SKM-1 treated with dmso at 0.1 percent for 144 hours (cell line): Measurements from ENCODE around the gene INO80E.

ENCODE experiments used
- DNase-seq: peaks from one replicate; lab custom pipeline; 2025; ENCODE audit not compliant: unreplicated experiment; lab: John Stamatoyannopoulos, UW

Gene INO80E

DNA sequence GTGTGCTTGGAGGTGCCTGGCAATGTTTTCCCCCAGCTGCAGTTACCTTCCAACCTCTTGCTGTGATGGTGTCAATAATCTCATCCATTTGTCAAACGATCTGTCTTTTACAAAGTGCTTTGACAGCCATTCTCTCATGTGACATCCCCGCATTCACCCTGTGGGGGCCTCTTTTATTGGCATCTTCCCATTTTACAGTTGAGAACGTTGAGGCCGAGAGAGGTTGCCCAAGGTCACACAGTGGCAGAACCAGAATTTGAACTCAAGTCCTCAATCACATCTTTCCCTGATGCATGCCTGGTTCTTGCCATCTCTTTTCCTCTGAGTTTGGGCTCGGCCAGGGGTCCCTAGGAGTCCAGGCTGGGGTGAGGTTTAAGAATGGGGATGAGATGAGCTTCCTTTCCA, 20.9 kb upstream of the INO80E start:
- no peak for DNase-seq

GRCh38 chr16:29975811-29976511, 20.1 kb upstream of the INO80E start:
- no peak for DNase-seq

DNA sequence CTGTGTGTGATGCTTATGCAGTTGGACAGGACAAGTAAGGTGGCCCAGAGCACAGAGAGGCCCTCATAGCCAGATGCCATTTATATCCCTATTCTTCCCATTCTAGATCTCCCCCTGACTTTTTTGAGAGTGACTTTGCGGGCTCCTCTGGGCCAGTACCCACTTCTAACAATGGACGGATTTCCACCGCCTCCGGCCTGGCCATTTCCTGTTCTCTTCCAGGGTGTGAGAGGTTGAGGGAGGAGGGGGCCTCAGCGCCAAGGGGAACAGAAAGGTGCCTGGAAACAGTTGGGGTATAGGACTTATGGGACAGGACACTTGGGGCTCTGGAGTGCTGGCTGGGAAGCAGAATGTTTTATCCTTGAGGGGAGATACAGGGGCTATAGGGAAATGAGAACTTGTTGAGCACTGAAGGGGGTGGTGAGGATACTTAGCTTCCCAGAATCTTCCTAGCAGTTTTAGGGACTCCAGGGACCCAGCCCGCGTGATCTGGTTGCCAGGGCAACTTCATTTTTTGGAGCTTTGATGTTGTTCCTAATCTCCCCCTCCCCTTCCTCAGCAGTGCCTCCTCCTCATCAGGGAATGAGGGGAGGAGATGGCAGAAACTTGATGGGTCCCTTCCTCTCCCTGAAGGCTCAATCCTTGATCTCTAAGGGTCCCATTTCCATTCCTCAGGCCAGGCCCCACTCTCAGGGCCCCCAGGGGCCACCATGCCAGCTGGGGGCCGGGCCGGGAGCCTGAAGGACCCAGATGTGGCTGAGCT, 18.8 kb upstream of the INO80E start:
- no peak for DNase-seq

DNA sequence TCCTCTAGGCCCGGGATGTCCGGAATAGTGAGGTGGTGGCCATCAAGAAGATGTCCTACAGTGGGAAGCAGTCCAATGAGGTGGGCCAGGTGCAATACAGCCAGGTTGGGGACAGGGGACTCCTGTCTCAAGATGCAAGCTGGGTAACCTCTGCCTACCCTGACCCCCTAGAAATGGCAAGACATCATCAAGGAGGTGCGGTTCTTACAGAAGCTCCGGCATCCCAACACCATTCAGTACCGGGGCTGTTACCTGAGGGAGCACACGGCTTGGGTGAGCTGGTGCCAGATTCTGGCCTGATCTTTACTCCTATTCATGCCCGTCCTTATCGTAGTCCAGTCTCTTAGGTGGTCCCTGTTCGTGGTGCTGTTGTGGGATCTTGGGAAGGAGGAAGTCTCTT, 18.0 kb upstream of the INO80E start:
- no peak for DNase-seq

DNA sequence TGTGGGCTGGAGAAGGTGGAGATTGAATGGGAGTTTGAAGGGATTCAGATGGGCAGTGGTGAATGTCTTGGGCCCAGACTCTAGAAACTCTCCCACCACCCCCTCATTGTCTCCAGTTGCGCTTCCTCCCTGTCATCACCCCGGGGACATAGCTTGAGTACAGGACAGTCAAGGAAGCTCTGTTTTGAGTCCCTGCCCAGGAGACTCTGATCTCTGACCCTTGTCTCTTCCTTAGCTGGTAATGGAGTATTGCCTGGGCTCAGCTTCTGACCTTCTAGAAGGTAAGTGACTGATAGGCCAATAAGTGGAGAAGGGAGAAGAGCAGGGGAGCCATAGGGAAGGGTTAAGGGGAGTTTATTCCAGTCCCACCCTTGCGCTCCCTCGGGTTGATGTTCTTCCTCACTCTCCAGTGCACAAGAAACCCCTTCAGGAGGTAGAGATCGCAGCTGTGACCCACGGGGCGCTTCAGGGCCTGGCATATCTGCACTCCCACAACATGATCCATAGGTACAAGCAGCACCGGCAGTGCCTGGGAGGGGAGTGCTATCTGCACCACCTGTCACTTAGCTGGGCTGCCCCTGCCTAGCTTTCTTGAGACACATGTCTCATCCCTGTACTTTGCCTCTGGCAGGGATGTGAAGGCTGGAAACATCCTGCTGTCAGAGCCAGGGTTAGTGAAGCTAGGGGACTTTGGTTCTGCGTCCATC, 17.3 kb upstream of the INO80E start:
- DNase-seq = no peak

DNA sequence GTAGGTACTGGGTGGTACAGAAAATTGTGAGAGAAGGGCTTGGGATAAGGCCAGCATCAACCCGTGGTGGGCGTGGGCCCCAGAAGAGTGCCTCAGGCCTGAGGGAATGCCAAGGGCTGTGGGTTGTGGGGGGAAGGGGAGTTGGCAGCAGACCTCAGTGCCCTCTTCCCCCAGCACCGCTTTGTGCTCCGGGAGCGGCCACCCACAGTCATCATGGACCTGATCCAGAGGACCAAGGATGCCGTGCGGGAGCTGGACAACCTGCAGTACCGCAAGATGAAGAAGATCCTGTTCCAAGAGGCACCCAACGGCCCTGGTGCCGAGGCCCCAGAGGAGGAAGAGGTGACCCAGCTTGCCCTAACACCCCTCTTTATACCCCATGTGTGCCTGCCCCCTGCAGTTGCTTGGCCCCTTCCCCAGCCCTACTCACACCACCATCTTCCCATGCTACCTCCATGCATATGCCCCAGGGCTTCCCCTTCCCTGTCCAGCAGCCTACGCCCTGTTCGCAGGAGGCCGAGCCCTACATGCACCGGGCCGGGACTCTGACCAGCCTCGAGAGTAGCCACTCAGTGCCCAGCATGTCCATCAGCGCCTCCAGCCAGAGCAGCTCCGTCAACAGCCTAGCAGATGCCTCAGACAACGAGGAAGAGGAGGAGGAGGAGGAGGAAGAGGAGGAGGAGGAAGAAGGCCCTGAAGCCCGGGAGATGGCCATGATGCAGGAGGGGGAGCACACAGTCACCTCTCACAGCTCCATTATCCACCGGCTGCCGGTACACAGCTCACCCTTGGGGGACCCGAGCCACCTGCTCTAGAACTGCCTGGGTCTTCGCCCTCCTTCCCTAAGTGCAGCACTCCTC, 13.3 kb upstream of the INO80E start:
- DNase-seq = no peak

GRCh38 chr16:29983420-29984136, 12.5 kb upstream of the INO80E start:
- DNase-seq = no peak

GRCh38 chr16:29984137-29984763, 11.8 kb upstream of the INO80E start:
- no peak for DNase-seq

- DNase-seq = no peak
Measured at GRCh38 chr16:29984764-29985147, 11.3 kb upstream of the INO80E start.

GRCh38 chr16:29985271-29985811, 10.7 kb upstream of the INO80E start:
- no peak for DNase-seq

- DNase-seq = no peak
Measured at GRCh38 chr16:29986231-29986630, 9.8 kb upstream of the INO80E start.

DNA sequence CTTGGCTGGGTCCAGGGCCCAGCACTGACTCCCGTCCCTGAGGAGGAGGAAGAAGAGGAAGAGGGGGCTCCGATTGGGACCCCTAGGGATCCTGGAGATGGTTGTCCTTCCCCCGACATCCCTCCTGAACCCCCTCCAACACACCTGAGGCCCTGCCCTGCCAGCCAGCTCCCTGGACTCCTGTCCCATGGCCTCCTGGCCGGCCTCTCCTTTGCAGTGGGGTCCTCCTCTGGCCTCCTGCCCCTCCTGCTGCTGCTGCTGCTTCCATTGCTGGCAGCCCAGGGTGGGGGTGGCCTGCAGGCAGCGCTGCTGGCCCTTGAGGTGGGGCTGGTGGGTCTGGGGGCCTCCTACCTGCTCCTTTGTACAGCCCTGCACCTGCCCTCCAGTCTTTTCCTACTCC, 9.1 kb upstream of the INO80E start:
- DNase-seq = no peak

- DNase-seq = no peak
Measured at GRCh38 chr16:29987371-29988085, 8.5 kb upstream of the INO80E start.

- DNase-seq = no peak
Measured at GRCh38 chr16:29988346-29989075, 7.5 kb upstream of the INO80E start.

DNA sequence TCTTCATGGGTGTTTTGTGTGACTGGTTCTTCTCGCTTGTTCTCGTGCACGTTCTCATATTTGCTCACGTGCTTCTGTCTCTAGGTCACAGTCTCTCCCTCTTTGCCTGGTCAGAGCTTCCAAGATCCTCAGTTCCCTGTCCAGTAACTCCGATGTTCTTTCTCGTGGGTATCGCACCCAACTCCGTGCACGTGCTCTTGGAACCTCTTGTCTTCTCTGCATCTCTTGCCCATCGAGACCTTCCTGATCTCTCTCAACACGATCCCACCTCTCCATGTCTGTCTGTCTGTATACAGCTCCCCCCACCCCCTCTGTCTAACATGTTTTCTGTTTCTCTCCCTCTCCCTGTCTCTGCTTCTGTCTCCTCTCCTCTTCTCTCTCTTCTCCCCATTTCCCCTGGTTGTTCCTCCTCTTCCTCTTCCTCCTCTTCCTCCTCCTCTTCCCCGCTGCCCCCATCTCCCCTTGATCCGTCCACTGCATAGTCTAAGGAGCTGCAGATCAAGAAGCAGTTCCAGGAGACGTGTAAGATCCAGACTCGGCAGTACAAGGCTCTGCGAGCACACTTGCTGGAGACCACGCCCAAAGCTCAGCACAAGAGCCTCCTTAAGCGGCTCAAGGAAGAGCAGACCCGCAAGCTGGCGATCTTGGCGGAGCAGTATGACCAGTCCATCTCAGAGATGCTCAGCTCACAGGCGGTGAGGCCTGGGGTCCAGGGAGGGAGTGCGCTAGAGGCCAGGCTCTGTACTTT, 6.8 kb upstream of the INO80E start:
- DNase-seq = no peak

DNA sequence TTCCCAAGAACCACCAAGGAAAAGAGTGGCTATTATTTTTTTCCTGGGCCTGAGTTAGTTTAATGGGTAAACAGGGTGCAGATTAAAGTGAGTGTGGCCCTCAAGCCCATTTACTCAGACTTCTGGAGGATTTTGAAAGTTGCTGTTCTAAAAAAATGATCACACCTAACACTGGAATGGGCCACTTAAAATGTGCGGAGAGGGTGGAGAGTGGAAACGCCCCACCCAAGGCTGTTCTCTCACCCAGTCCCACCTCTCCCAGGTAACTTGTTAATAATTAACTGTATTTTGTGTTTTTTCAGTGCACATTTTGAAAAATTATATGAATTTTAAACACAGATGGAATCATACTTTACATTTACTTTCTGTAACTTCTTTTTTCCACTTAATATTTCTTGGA, 6.0 kb upstream of the INO80E start:
- DNase-seq = no peak

DNA sequence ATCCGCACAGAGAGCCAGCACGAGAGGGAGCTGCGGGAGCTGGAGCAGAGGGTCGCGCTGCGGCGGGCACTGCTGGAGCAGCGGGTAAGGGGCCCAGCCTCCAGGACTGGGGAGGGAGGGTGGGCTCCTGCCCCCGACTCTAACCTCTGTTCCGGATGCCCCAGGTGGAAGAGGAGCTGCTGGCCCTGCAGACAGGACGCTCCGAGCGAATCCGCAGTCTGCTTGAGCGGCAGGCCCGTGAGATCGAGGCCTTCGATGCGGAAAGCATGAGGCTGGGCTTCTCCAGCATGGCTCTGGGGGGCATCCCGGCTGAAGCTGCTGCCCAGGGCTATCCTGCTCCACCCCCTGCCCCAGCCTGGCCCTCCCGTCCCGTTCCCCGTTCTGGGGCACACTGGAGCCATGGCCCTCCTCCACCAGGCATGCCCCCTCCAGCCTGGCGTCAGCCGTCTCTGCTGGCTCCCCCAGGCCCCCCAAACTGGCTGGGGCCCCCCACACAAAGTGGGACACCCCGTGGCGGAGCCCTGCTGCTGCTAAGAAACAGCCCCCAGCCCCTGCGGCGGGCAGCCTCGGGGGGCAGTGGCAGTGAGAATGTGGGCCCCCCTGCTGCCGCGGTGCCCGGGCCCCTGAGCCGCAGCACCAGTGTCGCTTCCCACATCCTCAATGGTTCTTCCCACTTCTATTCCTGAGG, 5.0 kb upstream of the INO80E start:
- no peak for DNase-seq
